Glutamatergic neuron (in vitro differentiated cells): Measurements from ENCODE around the gene KMT2B. TPM values are rescaled to one million over a fixed set of nuclear protein-coding genes. Genes with fewer than 3 reads are reported as not detected.

Source experiments
- DNase-seq: peaks from one replicate; pipeline ENCODE4 v3.0.0; 2022
- H3K27ac Mint-ChIP-seq: one replicate; pipeline ENCODE4 v1.8.0; 2020; ENCODE audit warnings: mild to moderate bottlenecking, mixed read lengths, inconsistent platforms; ENCODE audit not compliant: unreplicated experiment
- H3K27me3 Mint-ChIP-seq: one replicate; pipeline ENCODE4 v1.8.0; 2020; ENCODE audit warnings: mild to moderate bottlenecking, moderate library complexity, mixed read lengths, inconsistent platforms; ENCODE audit not compliant: unreplicated experiment
- H3K36me3 Mint-ChIP-seq: one replicate; pipeline ENCODE4 v1.8.0; 2020; ENCODE audit warnings: mild to moderate bottlenecking, mixed read lengths, inconsistent platforms; ENCODE audit not compliant: unreplicated experiment
- H3K4me1 Mint-ChIP-seq: one replicate; pipeline ENCODE4 v1.8.0; 2020; ENCODE audit warnings: mild to moderate bottlenecking, low read depth, mixed read lengths, inconsistent platforms; ENCODE audit not compliant: unreplicated experiment
- H3K4me3 Mint-ChIP-seq: one replicate; pipeline ENCODE4 v1.8.0; 2020; ENCODE audit warnings: mild to moderate bottlenecking, mixed read lengths, inconsistent platforms; ENCODE audit not compliant: unreplicated experiment
- H3K9me3 Mint-ChIP-seq: one replicate; pipeline ENCODE4 v1.8.0; 2020; ENCODE audit warnings: mild to moderate bottlenecking, moderate library complexity, mixed read lengths, inconsistent platforms; ENCODE audit not compliant: unreplicated experiment
- CTCF ChIP-seq: fragments of 200-600 bp; sonication (generic); IDR thresholded peaks from one replicate; pipeline ENCODE4 v1.5.0; 2021; ENCODE audit not compliant: partially characterized antibody, unreplicated experiment
- long read RNA-seq: library from polyadenylated mRNA; unstranded; transcript quantifications from one replicate; pipeline ENCODE4 v2.0.0, GENCODE V29; 2020; ENCODE audit not compliant: unreplicated experiment
- total RNA-seq: library from RNA; stranded (reverse); fragmentation: NEBNext Ultra II Directional; extraction: Animal tissue kit (Norgen Biotek cat#: 25700); gene quantifications from one replicate; pipeline ENCODE4 v1.2.1, GENCODE V29; 2021; ENCODE audit not compliant: unreplicated experiment

The KMT2B gene
- total RNA-seq, result 60.8 TPM
- long read RNA-seq, result 0 reads

- Mint-ChIP-seq H3K4me1 (peaks cover 16% of the 10 kb centered on the region), H3K27me3 (peaks cover 12% of the 10 kb centered on the region), H3K4me3 (peak within 1 kb of the TSS; percentile 90), H3K36me3 (peaks cover 4% of the 10 kb centered on the region), H3K27ac (peak within 1 kb of the TSS; percentile 83), H3K9me3 (peaks cover 8% of the 10 kb centered on the region)
- TF ChIP-seq CTCF, result no peak
- peak; percentile 96 for DNase-seq
Measured at GRCh38 chr19:35717665-35718344, at the start of gene KMT2B. Gene KMT2B, plus strand, starts transcription at chr19:35718003. Its CDS starts 16 bp downstream, at chr19:35718019.

- no peak for DNase-seq
- Mint-ChIP-seq H3K27ac (no peak overlapping the region), H3K27me3 (peaks cover 3% of the 10 kb centered on the region), H3K4me3 (no peak overlapping the region), H3K4me1 (no peaks in the 10 kb centered on the region), H3K9me3 (no peaks in the 10 kb centered on the region), H3K36me3 (no peaks in the 10 kb centered on the region)
- no peak for TF ChIP-seq CTCF
Measured at GRCh38 chr19:35669566-35669965, 48.2 kb upstream of the KMT2B start.

GRCh38 chr19:35669974-35670373 lies 47.8 kb upstream of the KMT2B start:
- H3K4me3 Mint-ChIP-seq, result no peak overlapping the region
- no peaks in the 10 kb centered on the region for H3K36me3 Mint-ChIP-seq
- peaks cover 3% of the 10 kb centered on the region for H3K27me3 Mint-ChIP-seq
- H3K9me3 Mint-ChIP-seq, result no peaks in the 10 kb centered on the region
- H3K27ac Mint-ChIP-seq, result no peak overlapping the region
- no peak for TF ChIP-seq CTCF
- DNase-seq, result no peak
- no peaks in the 10 kb centered on the region for H3K4me1 Mint-ChIP-seq

- peaks cover 3% of the 10 kb centered on the region for H3K27me3 Mint-ChIP-seq
- H3K9me3 Mint-ChIP-seq, result no peaks in the 10 kb centered on the region
Measured at GRCh38 chr19:35670686-35671085, 47.1 kb upstream of the KMT2B start.

More at GRCh38 chr19:35670686-35671085, 47.1 kb upstream of the KMT2B start:
- no peak for DNase-seq
- TF ChIP-seq CTCF, result no peak
- Mint-ChIP-seq H3K27ac (no peak overlapping the region), H3K4me3 (no peak overlapping the region), H3K4me1 (no peaks in the 10 kb centered on the region), H3K36me3 (no peaks in the 10 kb centered on the region)
